Occipital lobe (tissue), 2 donors: ENCODE data around the gene ERC2. TPM values are rescaled to one million over a fixed set of nuclear protein-coding genes. Genes with fewer than 3 reads are reported as not detected.

Source experiments
- DNase-seq: peaks from one replicate; lab custom pipeline; 2025; lab: John Stamatoyannopoulos, UW
- total RNA-seq: library from RNA; depleted of rRNA; stranded (reverse); fragments of >200 nt; gene quantifications from one replicate; pipeline ENCODE4 v1.2.3, GENCODE V29; 2014

The ERC2 gene
- total RNA-seq, 1 donor from 2014 or later, result 59.7 TPM

DNA sequence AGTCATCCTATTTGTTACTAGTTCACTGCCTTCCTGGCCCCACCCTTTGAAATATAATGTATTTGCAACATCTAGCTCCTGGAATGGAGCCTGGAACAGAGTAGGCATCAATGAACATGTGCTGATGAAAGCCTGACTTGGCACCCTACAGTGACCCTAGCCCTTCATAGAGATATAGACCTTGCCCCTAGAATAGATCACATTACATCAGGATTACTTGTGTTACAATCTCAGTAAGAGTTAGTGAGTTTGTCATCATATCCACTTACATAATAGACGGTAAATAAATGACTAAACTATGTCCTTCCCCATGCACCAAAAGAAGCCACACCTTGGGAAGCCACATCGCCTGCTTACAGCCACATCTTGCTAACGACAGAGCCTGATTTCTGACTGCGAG is 870.6 kb downstream of the ERC2 start:
- DNase-seq, result no peak

- DNase-seq, result no peak
These were observed 872.1 kb downstream of the ERC2 start for GRCh38 chr3:55596212-55596611.

- no peak for DNase-seq
These were observed 872.8 kb downstream of the ERC2 start for GRCh38 chr3:55595420-55595819.

GRCh38 chr3:55592572-55592971 is 875.7 kb downstream of the ERC2 start:
- DNase-seq, result no peak

GRCh38 chr3:55591888-55592287 is 876.4 kb downstream of the ERC2 start:
- DNase-seq, result peak; percentile 30

DNA sequence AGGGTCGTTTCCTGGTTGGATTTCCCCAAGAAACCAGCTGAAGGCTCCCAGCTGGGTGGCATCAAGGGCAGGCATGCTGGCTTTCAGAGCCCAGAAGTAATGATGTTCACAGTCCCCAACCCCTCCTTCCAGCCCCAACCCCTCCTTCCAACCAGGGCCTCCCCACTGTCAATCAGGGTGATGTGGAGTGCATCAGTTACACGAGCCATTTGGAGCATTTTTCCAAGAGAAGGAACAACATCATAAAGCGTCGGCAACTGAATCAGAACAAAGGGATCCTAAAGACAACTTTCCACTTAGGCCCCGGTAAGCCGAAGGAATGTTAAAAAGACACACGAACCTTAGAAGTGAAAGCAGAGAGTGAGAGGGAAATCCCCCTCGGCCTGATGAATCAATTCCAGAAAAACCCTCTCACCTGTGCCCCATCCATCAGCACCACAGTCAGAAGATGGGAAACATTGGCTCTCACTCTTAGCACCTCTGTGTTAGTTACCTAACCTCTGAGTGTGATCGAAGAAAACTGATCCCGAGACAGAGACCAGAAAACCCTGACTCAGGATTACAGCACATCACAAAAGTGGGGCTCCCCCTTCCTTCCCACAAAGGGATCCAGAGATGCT is 880.0 kb downstream of the ERC2 start:
- no peak for DNase-seq

- DNase-seq, result no peak
These were observed 882.4 kb downstream of the ERC2 start for GRCh38 chr3:55585856-55586255.

DNA sequence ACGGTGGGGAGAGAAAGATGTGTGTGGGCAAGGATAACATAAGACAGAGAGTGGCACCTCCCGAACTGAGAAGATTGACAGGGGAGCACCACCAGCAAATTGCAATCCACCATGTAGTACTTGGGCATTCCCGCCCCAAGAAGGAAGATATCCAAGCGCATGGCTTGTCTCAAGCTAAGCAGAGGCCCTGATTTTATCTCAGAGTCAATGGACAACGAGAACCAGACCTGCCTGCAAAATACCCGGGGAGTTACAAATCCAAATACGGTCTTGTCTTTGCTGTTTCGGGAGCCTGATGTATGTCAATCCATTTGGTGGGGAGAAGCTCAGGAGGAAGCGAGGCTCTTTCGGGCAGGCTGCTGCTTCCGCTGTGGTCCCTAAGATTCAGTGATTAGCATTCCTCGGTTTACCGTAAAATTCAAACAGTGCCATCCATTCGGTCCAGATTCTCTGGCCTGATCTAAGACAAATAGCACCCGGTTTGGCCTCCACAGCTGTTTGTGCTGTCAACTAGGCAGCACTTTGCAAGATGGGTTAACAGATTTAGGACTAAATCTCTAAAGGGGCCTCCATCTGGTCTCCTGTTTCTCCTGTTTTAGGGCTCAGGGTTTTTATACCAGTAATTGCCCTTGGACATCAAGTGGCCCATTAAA is 883.4 kb downstream of the ERC2 start:
- no peak for DNase-seq

GRCh38 chr3:55584030-55584429 is 884.2 kb downstream of the ERC2 start:
- DNase-seq, result no peak

DNA sequence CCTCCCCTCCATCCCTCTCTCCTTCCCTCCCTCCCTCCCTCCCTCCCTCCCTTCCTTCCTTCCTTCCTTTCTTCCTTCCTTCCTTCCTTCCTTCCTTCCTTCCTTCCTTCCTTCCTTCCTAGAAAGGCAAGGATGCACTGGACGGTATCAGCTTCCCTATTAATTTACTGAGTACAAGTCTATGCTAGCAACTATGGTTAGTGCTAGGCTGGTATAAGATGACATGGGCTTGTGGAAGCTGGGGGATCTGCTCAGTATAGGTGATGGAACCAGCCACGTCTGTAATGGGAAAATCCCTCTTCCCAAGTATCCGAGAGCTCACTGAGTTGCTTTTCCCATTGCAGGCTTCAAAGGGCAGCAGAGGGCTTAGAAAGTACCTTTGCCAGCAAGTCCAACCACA is 884.8 kb downstream of the ERC2 start:
- DNase-seq, result no peak

DNA sequence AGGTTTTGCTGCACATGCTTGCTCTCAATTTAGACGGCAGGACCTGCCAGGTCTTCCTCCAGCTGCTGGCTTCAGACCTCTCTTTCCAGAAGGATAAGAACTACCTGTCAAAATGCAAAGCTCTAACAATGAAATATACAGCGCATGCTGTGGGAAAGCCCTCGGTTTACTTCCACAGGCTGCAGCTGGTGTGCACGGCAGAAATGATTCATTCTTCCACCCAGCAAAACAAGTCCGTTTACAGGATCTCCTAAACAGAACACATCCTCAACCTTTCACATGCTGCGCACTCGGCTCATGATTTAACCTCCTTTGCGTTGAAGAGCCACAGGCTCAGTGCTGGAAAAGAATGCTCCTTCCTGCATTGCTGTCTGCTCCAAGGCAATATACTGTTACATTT is 888.8 kb downstream of the ERC2 start:
- no peak for DNase-seq

GRCh38 chr3:55576621-55577388 is 891.5 kb downstream of the ERC2 start:
- DNase-seq, result no peak

GRCh38 chr3:55574671-55575070 is 893.6 kb downstream of the ERC2 start:
- DNase-seq, result no peak

- no peak for DNase-seq
These were observed 895.5 kb downstream of the ERC2 start for GRCh38 chr3:55572816-55573215.

GRCh38 chr3:55571913-55572312 is 896.4 kb downstream of the ERC2 start:
- no peak for DNase-seq

DNA sequence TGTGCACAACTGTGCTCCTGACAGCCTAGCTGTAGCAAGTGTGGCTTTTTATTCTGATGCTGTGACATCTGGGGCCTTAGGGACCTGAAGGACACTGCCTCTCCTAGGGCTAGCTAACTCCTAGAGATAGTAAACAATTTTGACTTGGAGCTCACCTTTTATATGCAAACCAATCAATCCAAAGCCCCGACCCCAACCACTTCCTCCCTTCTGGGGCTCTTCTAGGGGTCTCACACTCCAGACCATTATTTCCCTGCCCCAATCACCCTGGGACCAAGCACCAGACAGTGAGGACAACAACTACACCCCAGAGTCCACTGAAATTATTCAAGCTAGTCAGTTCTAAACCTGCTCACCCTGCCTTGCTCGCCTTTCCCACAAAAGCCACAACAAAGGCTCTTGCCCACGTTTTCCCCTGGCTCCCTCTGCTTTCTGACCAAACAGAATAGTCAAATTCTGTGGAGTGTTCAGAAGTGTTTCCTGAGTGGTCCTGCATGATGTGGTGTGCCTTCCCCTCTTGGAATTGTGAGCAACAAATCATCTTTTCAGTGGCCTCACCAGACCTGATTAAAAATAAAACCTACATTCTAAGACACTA is 897.0 kb downstream of the ERC2 start:
- DNase-seq, result no peak

DNA sequence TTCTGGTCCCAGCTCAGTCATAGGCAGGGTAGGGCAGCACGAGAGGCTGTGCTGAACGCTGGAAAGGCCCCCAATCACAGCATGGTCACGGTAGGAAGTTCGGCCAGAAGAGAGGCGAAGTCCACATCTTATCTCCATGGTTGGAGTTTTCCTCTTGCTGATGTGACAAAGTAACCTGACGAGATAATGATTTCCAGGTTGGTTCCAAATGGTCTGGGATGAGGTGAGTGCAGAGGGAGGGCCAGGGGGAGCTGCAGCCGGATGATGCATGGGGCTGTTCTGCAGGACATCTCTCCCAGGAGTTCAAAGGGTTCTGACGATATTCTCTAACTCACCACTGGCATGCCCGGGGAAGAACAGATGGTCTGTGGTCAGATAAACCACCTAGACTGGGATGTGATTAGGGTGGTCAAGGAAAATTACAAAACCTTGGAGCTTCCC is 898.0 kb downstream of the ERC2 start:
- DNase-seq, result no peak

DNA sequence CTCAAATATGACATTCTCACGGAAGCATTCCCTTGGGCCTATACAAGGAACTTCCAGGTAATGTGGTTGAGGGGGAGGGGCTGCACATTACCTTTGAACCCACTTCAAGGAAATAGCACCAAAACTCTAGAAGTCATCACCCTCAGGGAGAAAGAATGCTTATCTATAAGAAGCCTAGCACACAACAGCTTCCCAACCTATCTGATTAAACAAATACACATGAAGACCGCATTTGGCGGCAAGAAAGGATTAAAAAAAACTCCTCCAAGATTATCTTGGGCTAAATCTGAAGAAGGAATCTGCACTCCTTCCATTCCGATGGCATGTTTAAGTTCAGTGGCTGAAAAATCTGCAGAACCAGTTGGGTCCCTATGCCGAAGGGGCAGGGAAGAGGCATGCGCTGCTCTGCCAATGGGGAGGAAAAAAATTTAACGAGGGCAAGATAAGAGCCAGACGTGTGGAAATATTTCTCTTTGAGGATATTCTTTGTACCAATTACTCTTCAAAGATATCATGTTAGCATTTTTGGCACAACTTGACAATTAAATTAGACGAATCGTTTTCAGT is 899.2 kb downstream of the ERC2 start:
- DNase-seq, result no peak

DNA sequence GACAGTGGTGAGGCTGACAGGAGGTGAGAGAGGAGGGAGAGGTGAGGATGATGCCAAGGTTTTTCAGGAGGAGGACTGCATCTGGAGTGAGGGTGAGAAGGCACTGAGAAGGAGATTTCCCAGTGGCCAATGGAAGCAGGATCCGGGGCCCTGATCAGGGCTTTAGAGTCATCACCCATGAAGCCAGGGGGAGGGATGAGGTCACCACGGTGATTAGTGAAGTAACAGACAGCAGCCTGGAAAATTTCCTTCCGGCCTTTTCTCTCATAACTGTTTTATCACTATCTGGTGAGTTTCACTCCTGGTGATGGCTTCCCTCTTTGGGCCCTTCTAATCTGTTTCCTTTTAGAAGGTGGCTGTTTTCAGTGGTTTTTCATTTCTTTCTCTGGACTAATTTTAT is 900.7 kb downstream of the ERC2 start:
- no peak for DNase-seq

- DNase-seq, result no peak
These were observed 901.1 kb downstream of the ERC2 start for GRCh38 chr3:55567121-55567520.

DNA sequence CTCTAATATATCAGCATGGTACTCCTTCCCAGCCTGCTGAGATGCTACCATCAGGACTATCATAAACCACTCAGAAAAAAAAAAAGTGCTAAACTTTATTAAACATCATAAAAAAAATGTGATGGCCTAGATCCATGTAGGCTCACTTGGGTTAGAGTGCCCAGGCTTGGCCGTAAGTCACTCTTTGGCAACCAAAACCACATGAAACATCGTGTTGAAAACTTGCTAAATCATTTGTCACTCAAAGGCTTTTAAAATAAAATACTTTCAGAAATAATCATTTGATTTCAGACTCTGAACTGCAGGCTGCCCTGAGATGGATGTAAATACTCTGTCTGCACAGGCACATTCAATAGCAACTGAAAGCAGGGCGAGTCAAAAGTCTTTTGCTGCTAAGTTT is 902.7 kb downstream of the ERC2 start:
- no peak for DNase-seq

GRCh38 chr3:55564726-55565125 is 903.5 kb downstream of the ERC2 start:
- DNase-seq, result no peak
